GM18907 (cell line): ENCODE results near the gene DTX2.
A peak's percentile ranks its signal among the peaks of the same experiment; 100 is the strongest.
"Not testable (repeated sequence)": the region's sequence is repeated elsewhere in the genome, so short reads cannot be mapped to it uniquely, and the experiment has no call there.

Experiments used
- ATAC-seq: cut with Tn5 transposase; IDR thresholded peaks from one replicate; pipeline ENCODE4 v1.9.1; 2021; ENCODE audit warnings: mild to moderate bottlenecking, moderate library complexity; ENCODE audit not compliant: unreplicated experiment

The DTX2 gene

DNA sequence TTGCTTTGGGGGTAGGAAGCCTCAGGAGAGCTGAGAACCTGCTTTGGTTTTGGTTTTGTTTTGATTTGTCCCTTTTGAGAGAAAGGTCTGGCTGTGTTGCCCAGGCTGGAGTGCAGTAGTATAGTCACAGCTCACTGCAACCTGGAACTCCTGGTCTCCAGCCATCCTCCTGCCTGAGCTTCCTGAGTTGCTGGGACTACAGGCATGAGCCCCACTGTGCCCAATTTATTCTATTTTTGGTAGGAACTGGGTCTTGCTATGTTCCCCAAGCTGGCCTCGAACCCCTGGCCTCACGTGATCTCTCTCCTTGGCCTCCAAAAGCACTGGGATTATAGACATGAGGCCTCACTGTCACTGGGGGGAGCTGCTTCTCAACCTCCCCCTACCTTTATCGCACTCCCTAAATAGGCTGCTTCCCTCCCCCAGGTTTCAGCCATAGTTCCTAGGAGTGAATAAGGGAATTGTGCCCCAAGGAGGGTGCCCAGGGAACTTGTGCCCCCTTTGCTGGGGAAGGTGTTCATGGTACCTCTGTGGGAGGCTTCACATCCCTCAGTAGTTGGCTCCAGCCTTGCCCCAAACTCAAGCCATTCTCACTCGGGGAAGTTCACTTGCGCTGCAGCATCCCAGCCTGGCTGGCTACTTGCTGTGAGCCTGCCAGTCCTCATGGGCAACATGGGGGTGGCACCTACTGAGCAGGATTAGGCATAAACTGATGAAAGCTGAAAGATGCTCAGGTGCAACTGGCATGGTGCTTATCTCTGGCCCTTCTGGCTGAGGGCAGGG is 18.7 kb upstream of the DTX2 start:
- not testable (repeated sequence) for ATAC-seq

DNA sequence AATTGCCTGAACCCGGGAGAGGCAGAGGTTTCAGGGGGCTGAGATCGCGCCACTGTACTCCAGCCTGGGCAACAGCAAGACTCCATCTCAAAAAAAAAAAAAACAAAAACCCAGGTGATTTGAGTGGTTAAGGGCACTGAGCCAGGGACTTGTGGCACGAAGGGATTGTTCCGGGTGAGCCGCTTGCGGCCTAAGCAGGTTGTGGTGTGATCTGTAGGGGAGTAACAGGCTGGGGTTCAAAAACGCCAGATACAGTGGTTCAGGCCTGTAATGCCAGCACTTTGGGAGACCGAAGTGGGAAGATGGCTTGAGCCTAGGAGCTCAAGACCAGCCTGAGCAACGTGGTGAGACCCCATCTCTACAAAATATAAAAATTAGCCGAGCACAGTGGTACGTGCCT is 17.7 kb upstream of the DTX2 start:
- ATAC-seq: peak; percentile 28

DNA sequence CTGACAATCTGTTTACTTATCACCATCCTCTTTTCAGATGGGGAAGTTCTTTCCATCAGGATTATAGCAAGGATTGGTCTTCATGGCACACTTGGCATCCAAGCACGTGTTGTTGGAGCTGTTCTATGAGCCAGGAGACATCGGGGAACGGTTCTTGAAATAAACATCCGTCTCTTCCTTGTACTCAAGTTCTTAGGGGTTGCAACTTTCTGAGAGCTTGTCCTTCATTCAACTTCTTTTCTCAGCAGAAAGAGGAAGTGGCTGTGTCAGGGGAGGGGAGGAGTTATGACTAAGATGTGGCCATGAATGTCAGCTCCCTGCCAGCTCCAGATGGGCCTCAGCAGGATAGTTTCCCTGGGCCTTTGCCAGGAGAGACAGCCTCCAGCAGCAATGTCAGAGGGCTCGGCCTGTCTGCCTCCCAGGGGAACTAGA is 15.9 kb upstream of the DTX2 start:
- peak; percentile 87 for ATAC-seq

DNA sequence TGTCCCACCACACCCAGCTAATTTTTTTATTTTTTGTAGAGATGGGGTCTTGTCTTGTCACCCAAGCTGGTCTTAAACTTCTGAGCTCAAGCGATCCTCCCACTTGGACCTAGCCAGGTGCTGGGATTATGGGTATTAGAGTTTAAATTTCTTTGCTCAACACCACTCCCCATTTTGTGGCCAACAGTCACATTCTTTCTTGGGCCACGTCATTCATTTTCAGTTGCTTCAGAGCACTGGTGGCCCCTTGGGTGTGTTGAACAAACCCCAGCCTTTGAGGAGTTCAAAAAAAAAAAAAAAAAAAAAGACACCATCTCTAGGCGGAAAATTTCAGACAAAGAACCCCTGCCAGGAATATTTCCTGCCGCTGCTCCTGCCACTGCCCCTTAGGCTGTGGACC is 4.5 kb upstream of the DTX2 start:
- ATAC-seq: not testable (repeated sequence)

DNA sequence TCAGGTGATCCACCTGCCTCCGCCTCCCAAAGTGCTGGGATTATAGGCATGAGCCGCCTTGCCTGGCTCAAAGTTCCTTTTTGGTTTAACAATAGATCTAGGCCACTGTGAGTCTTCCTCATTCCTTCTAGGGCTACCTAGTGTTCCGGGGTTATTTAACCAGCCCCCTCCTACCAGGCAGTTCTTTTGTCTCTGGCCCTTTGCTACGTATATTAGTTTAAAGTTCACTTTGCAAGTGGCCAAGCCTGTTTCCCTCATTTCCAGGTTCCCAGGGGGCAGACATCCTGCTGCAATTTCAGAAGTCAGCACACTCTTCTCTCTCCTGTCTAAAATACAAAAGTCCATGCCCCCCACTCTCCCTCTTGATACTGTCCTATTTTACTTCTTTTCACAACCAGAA is 3.0 kb upstream of the DTX2 start:
- ATAC-seq: not testable (repeated sequence)

- not testable (repeated sequence) for ATAC-seq
Observed at GRCh38 chr7:76460767-76461166, 742 bp upstream of the DTX2 start.

DNA sequence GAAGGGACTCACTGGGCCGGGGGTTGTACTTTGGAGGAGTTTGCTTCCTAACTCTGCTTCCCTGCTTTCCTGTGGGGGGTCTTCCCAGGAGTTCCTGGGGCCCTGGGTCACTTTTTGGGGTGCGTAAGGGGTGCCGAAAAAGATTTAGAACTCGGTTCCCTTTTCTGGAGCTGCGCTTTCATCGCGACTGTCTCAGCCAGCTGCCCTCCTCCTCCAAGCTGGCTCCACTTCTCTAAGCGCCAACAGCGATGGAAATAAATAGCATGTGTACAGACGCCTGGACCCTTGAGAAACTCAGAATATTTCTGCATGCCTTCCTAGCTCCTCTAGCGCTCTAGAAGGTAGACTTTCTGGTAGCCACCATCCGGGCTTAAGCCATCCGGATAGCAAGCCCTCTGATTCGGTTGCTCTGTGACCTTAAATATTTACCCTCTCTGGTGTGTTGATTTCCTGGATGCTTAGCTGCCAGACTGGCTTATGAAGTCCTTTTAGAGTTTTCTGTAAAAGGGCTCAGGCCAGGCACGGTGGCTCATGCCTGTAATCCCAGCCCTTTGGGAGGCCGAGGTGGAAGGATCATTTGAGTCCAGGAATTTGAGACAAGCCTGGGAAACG is 868 bp downstream of the DTX2 start:
- peak; percentile 14 for ATAC-seq

DNA sequence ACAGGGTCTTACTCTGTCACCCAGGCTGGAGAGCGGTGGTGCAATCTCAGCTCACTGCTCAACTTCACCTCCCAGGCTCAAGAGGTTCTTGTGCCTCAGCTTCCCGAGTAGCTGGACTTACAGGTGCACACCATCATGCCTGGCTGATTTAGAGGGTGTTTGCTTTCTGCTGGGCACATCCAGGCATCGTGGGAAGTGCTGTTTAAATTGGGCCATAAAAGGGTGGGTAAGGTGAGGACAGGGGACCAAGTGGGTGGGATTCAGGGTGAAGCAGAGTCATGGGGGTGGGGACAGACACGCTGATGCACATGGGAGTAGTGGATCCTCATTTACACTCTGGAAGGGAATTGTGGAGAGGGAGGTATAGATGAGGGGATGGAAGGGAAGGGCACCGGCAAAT is 3.5 kb downstream of the DTX2 start:
- ATAC-seq: not testable (repeated sequence)

DNA sequence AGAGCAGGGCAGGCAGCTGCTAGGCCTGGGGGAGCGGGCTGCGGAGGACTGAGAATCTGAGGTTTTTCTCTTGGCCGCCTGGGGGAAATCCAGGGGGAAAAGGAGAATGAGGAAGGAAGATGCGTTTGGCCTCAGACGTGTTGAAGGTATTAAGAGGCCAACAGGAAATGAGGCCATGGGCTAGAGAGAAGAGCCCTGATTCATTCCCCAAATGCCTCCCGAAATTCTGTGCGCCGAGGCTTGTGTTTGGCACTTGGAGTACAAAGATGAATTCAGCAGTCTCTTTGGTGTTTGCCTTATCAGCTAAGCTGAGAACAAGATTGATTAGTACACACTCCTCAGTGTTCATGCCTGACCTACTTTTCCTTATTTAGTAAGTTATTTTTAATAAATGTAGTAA is 4.4 kb downstream of the DTX2 start:
- ATAC-seq: not testable (repeated sequence)

GRCh38 chr7:76467743-76468404 is 6.4 kb downstream of the DTX2 start:
- not testable (repeated sequence) for ATAC-seq

GRCh38 chr7:76471556-76472221 is 10.2 kb downstream of the DTX2 start:
- ATAC-seq: not testable (repeated sequence)

DNA sequence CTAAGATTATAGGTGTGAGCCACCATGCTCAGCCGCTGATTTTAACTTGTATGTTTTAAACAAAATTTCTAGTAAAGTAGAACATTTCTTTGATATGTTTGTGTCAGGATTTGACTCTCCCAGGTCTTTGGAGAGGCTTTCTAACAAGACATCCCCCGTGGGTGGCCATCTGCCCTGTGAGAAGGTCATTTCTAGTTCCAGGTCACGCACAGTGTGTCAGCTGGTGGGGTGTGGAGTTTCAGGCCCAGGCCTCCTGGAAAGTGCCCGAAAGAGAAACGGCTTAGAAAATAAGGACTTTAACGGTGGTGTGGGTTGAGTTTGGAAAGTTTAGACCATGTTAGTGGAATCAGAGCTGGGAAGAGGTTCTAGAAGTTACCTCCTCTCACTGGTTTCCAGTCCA is 11.6 kb downstream of the DTX2 start:
- ATAC-seq: not testable (repeated sequence)

DNA sequence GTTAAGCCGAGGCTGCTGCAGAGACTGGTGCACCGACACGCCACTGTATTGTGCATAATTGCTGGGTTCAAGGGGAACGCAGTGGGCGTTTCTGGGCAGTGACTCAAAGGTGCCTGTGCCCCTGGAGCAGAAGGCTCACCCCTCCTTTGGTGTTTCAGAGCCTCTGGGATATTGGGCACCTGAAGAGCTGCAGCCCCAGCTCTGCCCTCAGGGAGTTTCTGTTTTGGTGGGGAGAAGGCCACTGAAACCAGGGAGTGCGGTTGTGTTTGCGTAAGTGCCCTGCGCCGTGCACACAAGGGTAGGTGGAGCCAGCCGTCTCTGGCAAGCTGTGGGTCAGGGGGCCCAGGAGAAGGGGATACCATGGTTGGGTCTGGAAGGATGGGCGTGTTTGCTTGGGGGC is 14.8 kb downstream of the DTX2 start:
- not testable (repeated sequence) for ATAC-seq

- not testable (repeated sequence) for ATAC-seq
Observed at GRCh38 chr7:76476742-76477474, 15.4 kb downstream of the DTX2 start.

- not testable (repeated sequence) for ATAC-seq
Observed at GRCh38 chr7:76479628-76480027, 18.1 kb downstream of the DTX2 start.

DNA sequence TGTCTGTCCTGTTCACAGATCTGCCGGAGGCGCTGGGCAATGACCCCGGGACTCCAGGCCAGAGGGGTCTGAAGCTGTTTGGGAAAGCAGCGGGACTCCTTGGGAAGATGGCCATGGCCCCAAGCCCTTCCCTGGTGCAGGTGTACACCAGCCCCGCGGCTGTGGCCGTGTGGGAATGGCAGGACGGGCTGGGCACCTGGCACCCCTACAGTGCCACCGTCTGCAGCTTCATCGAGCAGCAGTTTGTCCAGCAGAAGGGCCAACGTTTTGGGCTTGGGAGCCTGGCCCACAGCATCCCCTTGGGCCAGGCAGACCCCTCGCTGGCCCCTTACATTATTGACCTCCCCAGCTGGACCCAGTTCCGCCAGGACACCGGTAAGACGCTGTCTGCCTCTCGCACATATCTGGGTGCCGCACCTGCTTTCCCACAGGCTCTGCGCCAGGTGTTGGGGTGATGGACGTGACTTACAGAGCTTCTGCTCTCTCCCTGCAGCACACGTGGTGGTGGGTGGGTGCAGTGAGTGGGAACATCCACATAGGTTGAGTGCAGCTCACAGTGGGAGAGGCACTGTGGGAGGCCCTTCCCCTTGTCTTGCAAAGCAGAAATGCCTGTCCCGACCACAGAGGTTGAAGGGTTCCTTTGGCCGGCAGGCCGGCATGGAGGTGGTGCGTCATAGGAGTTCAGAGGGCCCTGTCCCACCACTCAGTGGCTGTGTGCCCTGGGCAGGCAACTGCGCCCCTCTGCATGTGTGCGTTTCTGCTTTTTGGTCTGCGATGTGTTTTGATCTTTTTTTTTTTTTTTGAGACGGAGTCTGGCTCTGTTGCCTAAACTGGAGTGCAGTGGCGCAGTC is 19.1 kb downstream of the DTX2 start:
- ATAC-seq: not testable (repeated sequence)

DNA sequence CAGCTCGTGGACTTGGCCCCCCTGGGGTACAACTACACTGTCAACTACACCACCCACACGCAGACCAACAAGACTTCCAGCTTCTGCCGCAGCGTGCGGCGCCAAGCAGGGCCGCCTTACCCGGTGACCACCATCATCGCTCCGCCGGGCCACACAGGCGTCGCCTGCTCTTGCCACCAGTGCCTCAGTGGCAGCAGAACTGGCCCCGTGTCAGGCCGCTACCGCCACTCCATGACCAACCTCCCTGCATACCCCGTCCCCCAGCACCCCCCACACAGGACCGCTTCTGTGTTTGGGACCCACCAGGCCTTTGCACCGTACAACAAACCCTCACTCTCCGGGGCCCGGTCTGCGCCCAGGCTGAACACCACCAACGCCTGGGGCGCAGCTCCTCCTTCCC is 21.2 kb downstream of the DTX2 start:
- ATAC-seq: not testable (repeated sequence)

GRCh38 chr7:76483081-76483480 is 21.6 kb downstream of the DTX2 start:
- ATAC-seq: not testable (repeated sequence)

GRCh38 chr7:76484456-76484855 is 22.9 kb downstream of the DTX2 start:
- not testable (repeated sequence) for ATAC-seq
